Spleen (tissue), 7 donors: Measurements from ENCODE around the gene GLDC.

ENCODE experiments used
- POLR2A ChIP-seq, 3 donors: fragments of 450-650 bp; IDR thresholded peaks; one replicate each; pipeline ENCODE4 v1.5.1; 2017; ENCODE audit warnings: antibody characterized with exemption in 3 of 3, mild to moderate bottlenecking in 1 of 3
- TF ChIP-seq, protein P1 (sequence below), 11 experiments: fragments of 200-600 bp in 7 of 11; fragments of 450-650 bp in 4 of 11; sonication (generic) in 4 of 11; IDR thresholded peaks in 8 of 11; conservative IDR thresholded peaks in 3 of 11; 1 replicate in 7 of 11; 2 replicates in 4 of 11; pipeline versions ENCODE4 v1.4.0 to v1.8.0; 2016 to 2021; ENCODE audit warnings: antibody characterized with exemption in 11 of 11, inconsistent platforms in 4 of 11, mild to moderate bottlenecking in 1 of 11
- donor health status: DM: no; HTN: no; CAD: no; lungs with moderate emphysema.
- donor health status: DM: no; HTN: no; CAD: no.
- donor health status: DM: no; HTN: no; CAD: no.

DNA sequence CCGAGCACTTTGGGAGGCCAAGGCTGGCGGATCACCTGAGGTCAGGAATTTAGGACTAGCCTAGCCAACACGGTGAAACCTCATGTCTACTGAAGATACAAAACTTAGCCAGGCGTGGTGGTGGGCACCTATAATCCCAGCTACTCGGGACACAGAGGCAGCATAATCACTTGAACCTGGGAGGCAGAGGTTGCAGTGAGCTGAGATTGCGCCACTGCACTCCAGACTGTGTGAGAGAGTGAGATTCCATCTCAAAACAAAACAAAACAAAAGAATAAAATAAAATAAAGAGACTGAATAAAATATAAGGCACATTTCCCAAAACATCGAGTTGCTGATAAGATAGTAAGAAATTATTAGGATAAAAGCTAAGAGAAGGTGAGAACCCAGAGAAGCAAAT lies 32.3 kb upstream of the GLDC start:
- TF ChIP-seq, protein P1, sequence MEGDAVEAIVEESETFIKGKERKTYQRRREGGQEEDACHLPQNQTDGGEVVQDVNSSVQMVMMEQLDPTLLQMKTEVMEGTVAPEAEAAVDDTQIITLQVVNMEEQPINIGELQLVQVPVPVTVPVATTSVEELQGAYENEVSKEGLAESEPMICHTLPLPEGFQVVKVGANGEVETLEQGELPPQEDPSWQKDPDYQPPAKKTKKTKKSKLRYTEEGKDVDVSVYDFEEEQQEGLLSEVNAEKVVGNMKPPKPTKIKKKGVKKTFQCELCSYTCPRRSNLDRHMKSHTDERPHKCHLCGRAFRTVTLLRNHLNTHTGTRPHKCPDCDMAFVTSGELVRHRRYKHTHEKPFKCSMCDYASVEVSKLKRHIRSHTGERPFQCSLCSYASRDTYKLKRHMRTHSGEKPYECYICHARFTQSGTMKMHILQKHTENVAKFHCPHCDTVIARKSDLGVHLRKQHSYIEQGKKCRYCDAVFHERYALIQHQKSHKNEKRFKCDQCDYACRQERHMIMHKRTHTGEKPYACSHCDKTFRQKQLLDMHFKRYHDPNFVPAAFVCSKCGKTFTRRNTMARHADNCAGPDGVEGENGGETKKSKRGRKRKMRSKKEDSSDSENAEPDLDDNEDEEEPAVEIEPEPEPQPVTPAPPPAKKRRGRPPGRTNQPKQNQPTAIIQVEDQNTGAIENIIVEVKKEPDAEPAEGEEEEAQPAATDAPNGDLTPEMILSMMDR (IDR thresholded peaks at IDR 0.05 in 8 of 11, conservative IDR thresholded peaks at IDR 0.05 in 3 of 11), result no peak
- no peak for TF ChIP-seq POLR2A (IDR thresholded peaks at IDR 0.05)
